WERI-Rb-1 (cell line): ENCODE results near the gene GH2.
"Not testable (repeated sequence)": the region's sequence is repeated elsewhere in the genome, so short reads cannot be mapped to it uniquely, and the experiment has no call there.

Experiments used
- DNase-seq: peaks from one replicate; pipeline ENCODE4 v3.0.0-alpha.2; 2020
- H3K27ac ChIP-seq: fragments of 250-450 bp; sonication (Bioruptor Pico); 2 replicates; pipeline ENCODE4 v1.5.1; 2020; ENCODE audit warnings: mild to moderate bottlenecking, moderate library complexity
- H3K27me3 ChIP-seq: fragments of 250-450 bp; sonication (Bioruptor Pico); 2 replicates; pipeline ENCODE4 v1.5.1; 2021; ENCODE audit warnings: mild to moderate bottlenecking, low read depth, moderate library complexity; ENCODE audit not compliant: insufficient read depth, severe bottlenecking
- H3K36me3 ChIP-seq: fragments of 250-450 bp; sonication (Bioruptor Pico); 2 replicates; pipeline ENCODE4 v1.5.1; 2020; ENCODE audit warnings: mild to moderate bottlenecking, moderate library complexity
- H3K4me3 ChIP-seq: 2 replicates; pipeline ENCODE4 v1.5.1; 2011; ENCODE audit warnings: low read depth, mild to moderate bottlenecking, control low read depth, low read length
- H3K9me3 ChIP-seq: fragments of 250-450 bp; sonication (Bioruptor Pico); 2 replicates; pipeline ENCODE4 v1.5.1; 2021; ENCODE audit warnings: mild to moderate bottlenecking, moderate library complexity; ENCODE audit not compliant: severe bottlenecking
- CTCF ChIP-seq: IDR thresholded peaks from 2 replicates; pipeline ENCODE4 v1.5.1; 2011; ENCODE audit warnings: low read depth, mild to moderate bottlenecking, control low read depth, inconsistent platforms, low read length

GH2 gene

DNA sequence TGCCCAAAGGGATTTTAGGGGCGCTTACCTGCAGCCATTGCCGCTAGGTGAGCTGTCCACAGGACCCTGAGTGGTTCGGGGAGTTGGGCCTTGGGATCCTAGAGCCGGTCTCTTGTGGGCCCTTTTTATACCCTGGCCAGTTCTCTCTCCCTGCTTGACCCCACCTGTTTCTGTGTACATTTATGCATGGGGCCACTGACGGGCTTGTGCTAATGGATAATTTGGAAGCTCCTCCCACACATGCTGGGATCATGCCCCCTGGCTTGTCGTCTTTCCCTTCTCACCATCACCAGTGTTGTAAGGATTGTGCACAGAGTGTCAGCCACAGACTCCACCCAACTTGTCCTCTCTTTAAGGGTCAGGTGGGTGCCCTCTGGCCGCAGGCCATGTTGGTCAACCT is 8.2 kb downstream of the GH2 start, which contains the start of gene CSH2:
Gene CSH2 (minus strand): TSS at position 101 of the 400 bp plus-strand sequence. CDS start 63 bp downstream, at position 38.
- H3K4me3 ChIP-seq, H3K9me3 ChIP-seq, H3K27me3 ChIP-seq, DNase-seq, H3K36me3 ChIP-seq, H3K27ac ChIP-seq: not testable (repeated sequence)

DNA sequence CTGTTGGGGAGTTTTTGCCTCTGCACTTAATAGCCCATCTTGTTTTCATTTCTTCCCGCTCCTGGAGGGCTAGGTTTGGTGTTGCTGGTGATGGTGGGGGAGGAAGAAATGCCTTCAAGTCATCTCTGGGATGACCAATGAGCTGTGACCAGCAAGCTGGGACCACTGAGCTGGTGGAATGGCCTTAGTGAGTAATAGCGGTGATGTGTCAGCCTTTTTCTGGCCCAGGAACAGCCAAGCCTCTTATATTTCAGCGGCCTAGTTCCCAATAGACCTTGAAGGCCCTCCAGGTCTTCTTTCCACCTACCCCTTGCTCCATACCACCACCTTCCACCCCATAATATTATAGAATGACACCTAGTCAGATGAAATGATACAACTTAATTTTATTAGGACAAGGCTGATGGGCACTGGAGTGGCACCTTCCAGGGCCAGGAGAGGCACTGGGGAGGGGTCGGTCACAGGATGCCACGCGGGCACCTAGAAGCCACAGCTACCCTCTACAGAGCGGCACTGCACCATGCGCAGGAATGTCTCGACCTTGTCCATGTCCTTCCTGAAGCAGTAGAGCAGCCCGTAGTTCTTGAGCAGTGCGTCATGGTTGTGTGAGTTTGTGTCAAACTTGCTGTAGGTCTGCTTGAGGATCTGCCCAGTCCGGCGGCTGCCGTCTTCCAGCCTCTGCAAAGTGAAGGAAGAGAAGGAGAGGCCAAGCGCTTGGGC is 9.9 kb downstream of the GH2 start:
- H3K4me3 ChIP-seq, H3K27me3 ChIP-seq, DNase-seq, H3K9me3 ChIP-seq, H3K27ac ChIP-seq, H3K36me3 ChIP-seq: not testable (repeated sequence)

- H3K27ac ChIP-seq, H3K9me3 ChIP-seq, H3K27me3 ChIP-seq, DNase-seq, H3K36me3 ChIP-seq, H3K4me3 ChIP-seq: not testable (repeated sequence)
Measured at GRCh38 chr17:63870292-63870665, 11.5 kb downstream of the GH2 start.

- not testable (repeated sequence) for H3K27me3 ChIP-seq, H3K36me3 ChIP-seq, DNase-seq, H3K27ac ChIP-seq, H3K4me3 ChIP-seq, H3K9me3 ChIP-seq
- TF ChIP-seq CTCF, result peak; percentile 8; the same call in 1 of the 2 replicates
Measured at GRCh38 chr17:63869491-63870291, 12.1 kb downstream of the GH2 start.

GRCh38 chr17:63866625-63867024 is 15.1 kb downstream of the GH2 start:
- H3K36me3 ChIP-seq, H3K27ac ChIP-seq, H3K27me3 ChIP-seq, H3K4me3 ChIP-seq, H3K9me3 ChIP-seq: not testable (repeated sequence)
- peak; percentile 67 for TF ChIP-seq CTCF
- DNase-seq, result peak; percentile 60

DNA sequence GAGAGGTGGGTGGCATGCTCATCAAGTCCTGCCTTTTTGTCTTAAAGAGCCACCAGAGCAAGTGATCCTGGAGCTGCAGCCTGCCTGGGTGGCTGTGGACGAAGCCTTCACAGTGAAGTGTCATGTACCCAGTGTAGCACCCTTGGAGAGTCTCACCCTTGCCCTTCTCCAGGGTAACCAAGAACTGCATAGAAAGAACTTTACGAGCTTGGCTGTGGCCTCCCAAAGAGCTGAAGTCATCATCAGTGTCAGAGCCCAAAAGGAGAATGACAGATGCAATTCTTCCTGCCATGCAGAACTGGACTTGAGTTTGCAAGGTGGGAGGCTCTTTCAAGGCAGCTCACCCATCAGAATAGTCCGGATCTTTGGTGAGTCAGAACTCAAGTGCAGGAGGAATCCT is 22.5 kb downstream of the GH2 start:
- Histone ChIP-seq H3K9me3 (no peaks in the 10 kb centered on the region), H3K27ac (no peak overlapping the region)
- TF ChIP-seq CTCF, result no peak

DNA sequence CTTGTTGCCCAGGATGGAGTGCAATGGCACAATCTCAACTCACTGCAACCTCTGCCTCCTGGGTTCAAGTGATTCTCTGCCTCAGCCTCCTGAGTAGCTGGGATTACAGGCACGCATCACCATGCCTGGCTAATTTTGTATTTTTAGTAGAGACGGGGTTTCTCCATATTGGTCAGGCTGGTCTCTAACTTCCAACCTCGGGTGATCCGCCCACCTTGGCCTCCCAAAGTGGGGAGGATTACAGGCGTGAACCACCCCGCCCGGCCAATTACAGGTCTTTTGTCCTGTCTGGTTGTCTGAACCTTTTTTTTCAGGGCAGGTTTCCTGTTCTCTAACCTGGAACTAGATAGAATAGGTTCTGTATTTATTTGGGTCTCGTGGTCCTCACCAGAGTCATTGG is 25.3 kb downstream of the GH2 start:
- not testable (repeated sequence) for H3K36me3 ChIP-seq, H3K4me3 ChIP-seq, H3K27ac ChIP-seq, DNase-seq, H3K9me3 ChIP-seq, H3K27me3 ChIP-seq

More for the DNA sequence above, 22.5 kb downstream of the GH2 start:
- DNase-seq, result no peak
- Histone ChIP-seq H3K36me3 (no peaks in the 10 kb centered on the region), H3K4me3 (no peak overlapping the region), H3K27me3 (no peaks in the 10 kb centered on the region)
